PC-9 (cell line): ENCODE measurements around the gene CBR1. TPM values are rescaled to one million over a fixed set of nuclear protein-coding genes. Genes with fewer than 3 reads are reported as not detected.

Source experiments
- BruUV-seq: library from RNA; stranded (reverse); fragments of 400-500 nt; replicated peaks from 2 replicates; lab custom pipeline; 2021; lab: Mats Ljungman, UMichigan
- CTCF ChIA-PET: fragments of 300-600 bp; sonication (Branson Sonifier 250); formaldehyde crosslinking; loops from one replicate; lab custom pipeline; 2022; ENCODE audit warnings: antibody characterized with exemption; lab: Charles Lee
- POLR2A ChIA-PET: fragments of 300-600 bp; sonication (Branson Sonifier 250); formaldehyde crosslinking; loops from one replicate; lab custom pipeline; 2022; ENCODE audit warnings: antibody characterized with exemption; ENCODE audit not compliant: unreplicated experiment; lab: Charles Lee
- DNase-seq, 2 experiments: peaks; one replicate each; pipeline versions ENCODE4 v3.0.0 to v3.0.0-alpha.2; 2015 to 2022; ENCODE audit warnings: mixed read lengths in 1 of 2
- H2AFZ ChIP-seq: fragments of 200-600 bp; sonication (generic); 2 replicates; pipeline ENCODE4 v1.8.1; 2017; ENCODE audit warnings: antibody characterized with exemption
- H3F3A ChIP-seq: fragments of 200-600 bp; sonication (generic); 2 replicates; pipeline ENCODE4 v1.8.1; 2017; ENCODE audit warnings: antibody characterized with exemption, mild to moderate bottlenecking, low read depth; ENCODE audit not compliant: insufficient read depth
- H3K27ac ChIP-seq: fragments of 200-600 bp; sonication (generic); 2 replicates; pipeline ENCODE4 v1.6.1; 2016; ENCODE audit warnings: mixed run types
- H3K27me3 ChIP-seq: fragments of 200-600 bp; sonication (generic); 2 replicates; pipeline ENCODE4 v1.6.1; 2016; ENCODE audit warnings: low read depth, mixed run types; ENCODE audit not compliant: insufficient read depth
- H3K36me3 ChIP-seq: fragments of 200-600 bp; sonication (generic); 2 replicates; pipeline ENCODE4 v1.6.1; 2016; ENCODE audit warnings: low read depth, mixed run types
- H3K4me1 ChIP-seq: fragments of 200-600 bp; sonication (generic); replicated peaks from 2 replicates; pipeline ENCODE4 v1.6.1; 2016; ENCODE audit warnings: mixed run types; ENCODE audit not compliant: insufficient read depth
- H3K4me2 ChIP-seq: fragments of 200-600 bp; sonication (generic); 2 replicates; pipeline ENCODE4 v1.6.1; 2017; ENCODE audit warnings: mixed run types
- H3K4me3 ChIP-seq: fragments of 200-600 bp; sonication (generic); 2 replicates; pipeline ENCODE4 v1.6.1; 2016; ENCODE audit warnings: mixed run types
- H3K79me2 ChIP-seq: fragments of 200-600 bp; sonication (generic); 2 replicates; pipeline ENCODE4 v1.6.1; 2017; ENCODE audit warnings: low read depth, mixed run types
- H3K9me2 ChIP-seq: fragments of 200-600 bp; sonication (generic); 2 replicates; pipeline ENCODE4 v1.8.1; 2017; ENCODE audit warnings: mild to moderate bottlenecking; ENCODE audit not compliant: insufficient read depth
- H3K9me3 ChIP-seq: fragments of 200-600 bp; sonication (generic); 2 replicates; pipeline ENCODE4 v1.8.1; 2016; ENCODE audit warnings: low read depth; ENCODE audit not compliant: insufficient read depth
- H4K20me1 ChIP-seq: fragments of 200-600 bp; sonication (generic); 2 replicates; pipeline ENCODE4 v1.8.1; 2017; ENCODE audit not compliant: insufficient read depth
- EZH2 ChIP-seq: fragments of 200-600 bp; sonication (generic); IDR thresholded peaks from 2 replicates; pipeline ENCODE4 v1.8.0; 2017; ENCODE audit warnings: antibody characterized with exemption, low read depth
- intact Hi-C: fragments of 100-400 bp; cut with micrococcal nuclease; formaldehyde crosslinking; loops from one replicate; pipeline ENCODE4 v1.10.0; 2022; ENCODE audit not compliant: unreplicated experiment
- total RNA-seq: library from RNA; stranded (reverse); gene quantifications from 2 replicates; pipeline ENCODE4 v1.2.3, GENCODE V29; 2021
- TF ChIP-seq, protein P1 (sequence below): fragments of 200-600 bp; sonication (generic); conservative IDR thresholded peaks from 2 replicates; pipeline ENCODE4 v1.6.1; 2017; ENCODE audit warnings: mixed run types, antibody characterized with exemption, mild to moderate bottlenecking, moderate library complexity

The CBR1 gene
- total RNA-seq, 1 experiment from 2014 or later = 80.2 TPM

GRCh38 chr21:36115138-36115730 is 45.4 kb downstream of the CBR1 start:
- H3K27ac ChIP-seq = no peak overlapping the region
- no peaks in the 10 kb centered on the region for H3K27me3 ChIP-seq
- peaks cover 6% of the 10 kb centered on the region; the same call in 1 of the 2 replicates for H3F3A ChIP-seq
- no peaks in the 10 kb centered on the region for H3K36me3 ChIP-seq
- H3K9me3 ChIP-seq = no peaks in the 10 kb centered on the region
- H2AFZ ChIP-seq = no peak overlapping the region
- intact Hi-C loops = no loop called here
- TF ChIP-seq EZH2 = no peak
- TF ChIP-seq, protein P1, sequence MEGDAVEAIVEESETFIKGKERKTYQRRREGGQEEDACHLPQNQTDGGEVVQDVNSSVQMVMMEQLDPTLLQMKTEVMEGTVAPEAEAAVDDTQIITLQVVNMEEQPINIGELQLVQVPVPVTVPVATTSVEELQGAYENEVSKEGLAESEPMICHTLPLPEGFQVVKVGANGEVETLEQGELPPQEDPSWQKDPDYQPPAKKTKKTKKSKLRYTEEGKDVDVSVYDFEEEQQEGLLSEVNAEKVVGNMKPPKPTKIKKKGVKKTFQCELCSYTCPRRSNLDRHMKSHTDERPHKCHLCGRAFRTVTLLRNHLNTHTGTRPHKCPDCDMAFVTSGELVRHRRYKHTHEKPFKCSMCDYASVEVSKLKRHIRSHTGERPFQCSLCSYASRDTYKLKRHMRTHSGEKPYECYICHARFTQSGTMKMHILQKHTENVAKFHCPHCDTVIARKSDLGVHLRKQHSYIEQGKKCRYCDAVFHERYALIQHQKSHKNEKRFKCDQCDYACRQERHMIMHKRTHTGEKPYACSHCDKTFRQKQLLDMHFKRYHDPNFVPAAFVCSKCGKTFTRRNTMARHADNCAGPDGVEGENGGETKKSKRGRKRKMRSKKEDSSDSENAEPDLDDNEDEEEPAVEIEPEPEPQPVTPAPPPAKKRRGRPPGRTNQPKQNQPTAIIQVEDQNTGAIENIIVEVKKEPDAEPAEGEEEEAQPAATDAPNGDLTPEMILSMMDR = no peak
- H3K79me2 ChIP-seq = no peaks in the 10 kb centered on the region
- DNase-seq = no peak
- ChIA-PET CTCF (no interaction called here), POLR2A (no interaction called here)
- BruUV-seq = no TSS peak
- no peak overlapping the region for H3K4me3 ChIP-seq
- no peaks in the 10 kb centered on the region for H4K20me1 ChIP-seq
- no peaks in the 10 kb centered on the region for H3K9me2 ChIP-seq
- peaks cover 6% of the 10 kb centered on the region; the same call in 1 of the 2 replicates for H3K4me1 ChIP-seq
- H3K4me2 ChIP-seq = no peak overlapping the region

- peaks cover 6% of the 10 kb centered on the region; the same call in 1 of the 2 replicates for H3F3A ChIP-seq
- POLR2A ChIA-PET = no interaction called here
- H3K9me2 ChIP-seq = no peaks in the 10 kb centered on the region
- no peak overlapping the region for H3K4me3 ChIP-seq
- H3K4me2 ChIP-seq = peak overlapping the region; percentile 17
- H4K20me1 ChIP-seq = no peaks in the 10 kb centered on the region
- no peak overlapping the region for H3K27ac ChIP-seq
- DNase-seq = peak in 1 of 2 experiments; percentile 64
- BruUV-seq = no TSS peak
- intact Hi-C loops = no loop called here
- CTCF ChIA-PET = no interaction called here
- H3K4me1 ChIP-seq = peaks cover 6% of the 10 kb centered on the region; the same call in 1 of the 2 replicates
- no peaks in the 10 kb centered on the region for H3K9me3 ChIP-seq
- no peak overlapping the region for H2AFZ ChIP-seq
- TF ChIP-seq, protein P1 = no peak
- TF ChIP-seq EZH2 = no peak
- H3K36me3 ChIP-seq = no peaks in the 10 kb centered on the region
- no peaks in the 10 kb centered on the region for H3K79me2 ChIP-seq
- no peaks in the 10 kb centered on the region for H3K27me3 ChIP-seq
These were observed 47.5 kb downstream of the CBR1 start for GRCh38 chr21:36117286-36117741.

DNA sequence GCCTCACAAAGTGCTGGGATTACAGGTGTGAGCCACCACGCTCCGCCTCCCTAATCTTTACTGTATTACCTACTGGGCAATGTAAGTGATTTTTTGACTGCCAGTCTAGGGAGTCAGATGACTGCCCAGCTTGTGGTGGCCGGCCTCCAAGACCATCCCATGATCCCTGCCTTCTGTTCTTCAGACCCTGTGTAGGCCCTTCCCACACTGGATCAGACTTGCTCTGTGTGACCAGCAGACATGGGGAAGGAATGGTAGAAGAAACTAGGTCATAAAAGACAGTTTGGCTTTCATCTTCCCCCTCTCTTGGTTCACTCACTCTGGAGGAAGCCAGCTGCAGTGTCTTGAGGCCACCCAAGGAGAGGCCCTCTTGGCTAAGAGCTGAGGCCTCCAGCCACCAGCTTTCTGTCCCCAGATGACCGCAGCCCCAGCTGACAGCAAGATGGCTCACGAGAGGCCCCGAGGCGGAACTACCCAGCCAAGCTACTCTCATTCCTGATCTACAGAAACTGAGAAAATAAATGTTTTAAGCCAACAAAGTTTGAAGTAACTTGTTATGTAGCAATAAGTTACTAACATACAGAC is 50.6 kb downstream of the CBR1 start:
- Histone ChIP-seq H3K27me3 (no peaks in the 10 kb centered on the region), H3K4me1 (no peaks in the 10 kb centered on the region), H3K4me2 (no peak overlapping the region), H4K20me1 (no peaks in the 10 kb centered on the region), H3F3A (peaks cover 6% of the 10 kb centered on the region; the same call in 1 of the 2 replicates), H3K27ac (no peak overlapping the region), H3K9me3 (no peaks in the 10 kb centered on the region), H3K36me3 (no peaks in the 10 kb centered on the region), H3K4me3 (no peak overlapping the region), H3K79me2 (no peaks in the 10 kb centered on the region), H3K9me2 (no peaks in the 10 kb centered on the region), H2AFZ (no peak overlapping the region)
- intact Hi-C loops = no loop called here
- DNase-seq = no peak
- CTCF ChIA-PET = no interaction called here
- BruUV-seq = no TSS peak
- no peak for TF ChIP-seq EZH2
- TF ChIP-seq, protein P1 = no peak
- POLR2A ChIA-PET = no interaction called here

Other genes with a start within 250 kb of the CBR1 start
- gene SETD4, start 9.5 kb upstream of the CBR1 start, total RNA-seq = 24.2 and 27.3 TPM in 2 replicates
- 20.1 and 23.6 TPM in 2 replicates for gene CBR3, start 65.1 kb downstream of the CBR1 start, total RNA-seq
- gene DOP1B, start 86.8 kb downstream of the CBR1 start, total RNA-seq = 14.7 and 15.1 TPM in 2 replicates